Prostate gland (tissue), 2 donors: ENCODE measurements around the gene NET1. TPM values are rescaled to one million over a fixed set of nuclear protein-coding genes. Genes with fewer than 3 reads are reported as not detected.

Experiments used
- DNase-seq: peaks from one replicate; pipeline ENCODE4 v3.0.0-alpha.2; 2019; ENCODE audit warnings: low spot score
- H3K27ac ChIP-seq, 2 donors: fragments of 200-600 bp; sonication (generic); 2 replicates each; pipeline ENCODE4 v1.5.1; 2017 to 2019
- H3K27me3 ChIP-seq: fragments of 200-600 bp; sonication (generic); replicated peaks from 2 replicates; pipeline ENCODE4 v1.5.1; 2019; ENCODE audit not compliant: insufficient read depth
- H3K36me3 ChIP-seq, 2 donors: fragments of 200-600 bp; sonication (generic); 1 replicate in 1 of 2; 2 replicates in 1 of 2; pipeline versions ENCODE4 v1.5.1 to v1.8.1; 2017 to 2019
- H3K4me1 ChIP-seq: fragments of 200-600 bp; sonication (generic); replicated peaks from 2 replicates; pipeline ENCODE4 v1.5.1; 2019
- H3K4me3 ChIP-seq, 2 donors: fragments of 200-600 bp; sonication (generic); 2 replicates each; pipeline ENCODE4 v1.5.1; 2017 to 2019
- H3K9me3 ChIP-seq: fragments of 200-600 bp; sonication (generic); 2 replicates; pipeline ENCODE4 v1.5.1; 2017
- CTCF ChIP-seq, 4 experiments: fragments of 200-600 bp in 2 of 4; fragments of 450-650 bp in 2 of 4; sonication (generic) in 2 of 4; IDR thresholded peaks; 1 replicate in 3 of 4; 2 replicates in 1 of 4; pipeline ENCODE4 v1.5.1; 2016 to 2019; ENCODE audit warnings: antibody characterized with exemption in 4 of 4, mild to moderate bottlenecking in 2 of 4, moderate library complexity in 2 of 4
- POLR2A ChIP-seq: fragments of 450-650 bp; IDR thresholded peaks from one replicate; pipeline ENCODE4 v1.6.1; 2016; ENCODE audit warnings: antibody characterized with exemption, mild to moderate bottlenecking
- POLR2AphosphoS5 ChIP-seq: sonication (generic); formaldehyde crosslinking; IDR thresholded peaks from one replicate; pipeline ENCODE4 v1.6.1; 2017; ENCODE audit warnings: antibody characterized with exemption
- WGBS: methylation state at CpG from one replicate; pipeline ENCODE4 v1.1.5; 2018; 5-methylcytosine and 5-hydroxymethylcytosine counted together
- intact Hi-C: fragments of 100-400 bp; cut with DNase I; formaldehyde crosslinking; loops from one replicate; pipeline ENCODE4 v1.14.2; 2022
- total RNA-seq, 2 donors: library from RNA; depleted of rRNA; stranded (reverse); fragments of >200 nt; gene quantifications; one replicate each; pipeline ENCODE4 v1.1.0, GENCODE V29; 2016

The NET1 gene
- total RNA-seq, 2 donors from 2014 or later, result 55.6 to 77.6 TPM

DNA sequence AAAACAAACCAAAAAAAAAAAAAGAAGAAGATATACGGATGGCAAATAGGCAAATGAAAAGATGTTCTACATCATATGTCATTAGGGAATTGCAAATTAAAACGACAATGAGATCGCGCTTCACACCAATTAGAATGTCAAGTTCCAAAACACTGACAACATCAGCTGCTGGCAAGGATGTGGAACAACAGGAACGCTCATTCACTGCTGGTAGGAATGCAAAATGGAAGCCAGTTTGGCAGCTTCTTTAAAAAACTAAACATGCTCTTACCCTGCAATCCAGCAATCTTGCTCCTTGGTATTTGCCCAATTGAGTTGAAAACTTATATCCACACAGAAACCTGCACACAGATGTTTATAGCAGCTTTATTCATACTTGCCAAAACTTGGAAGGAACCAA, 52.2 kb downstream of the NET1 start:
- TF ChIP-seq POLR2AphosphoS5, result no peak
- no peak for TF ChIP-seq POLR2A
- no peak for TF ChIP-seq CTCF (IDR thresholded peaks at IDR 0.05)
- DNase-seq, result no peak

DNA sequence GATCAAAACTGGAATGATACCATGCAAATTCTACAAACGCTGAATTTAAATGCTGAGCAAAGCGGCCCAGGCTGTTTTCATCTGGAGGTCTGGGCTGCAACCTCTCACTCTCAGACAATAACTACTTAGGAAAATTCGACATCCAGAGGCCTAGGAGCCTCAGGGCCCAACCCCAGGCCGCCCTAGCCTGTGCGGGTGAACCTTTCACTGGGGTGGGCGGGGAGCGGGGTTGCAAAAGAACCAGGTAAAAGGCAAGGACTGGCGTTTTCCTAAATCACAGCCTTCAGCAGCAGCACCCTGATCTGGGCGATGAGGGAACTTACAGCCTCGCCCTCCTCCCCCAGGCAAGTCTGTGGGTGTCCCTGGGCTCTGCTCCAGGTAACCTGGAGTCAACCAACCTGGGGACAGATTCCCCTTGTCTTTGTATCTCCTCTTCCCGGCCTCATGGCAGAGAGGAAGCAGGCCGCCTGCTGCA, 53.7 kb downstream of the NET1 start:
- 51% methylated on average over 12 of the region's 12 CpGs for WGBS
- no peak for TF ChIP-seq POLR2A
- no peak for TF ChIP-seq CTCF (IDR thresholded peaks at IDR 0.05)
- no peak for TF ChIP-seq POLR2AphosphoS5
- Histone ChIP-seq H3K9me3 (no peaks in the 10 kb centered on the region), H3K4me3 (no peak overlapping the region), H3K36me3 (no peaks in the 10 kb centered on the region), H3K27me3 (no peaks in the 10 kb centered on the region), H3K4me1 (peaks cover 5% of the 10 kb centered on the region), H3K27ac (peak overlapping the region; percentile 60 to 63)
- no peak for DNase-seq
- intact Hi-C loops, result no loop called here

More for the DNA sequence above, 52.2 kb downstream of the NET1 start:
- Histone ChIP-seq H3K4me1 (peaks cover 5% of the 10 kb centered on the region), H3K9me3 (no peaks in the 10 kb centered on the region), H3K36me3 (no peaks in the 10 kb centered on the region), H3K27ac (no peak overlapping the region), H3K4me3 (no peak overlapping the region), H3K27me3 (no peaks in the 10 kb centered on the region)
- intact Hi-C loops, result no loop called here
- 35% methylated on average over 5 of the region's 5 CpGs for WGBS

DNA sequence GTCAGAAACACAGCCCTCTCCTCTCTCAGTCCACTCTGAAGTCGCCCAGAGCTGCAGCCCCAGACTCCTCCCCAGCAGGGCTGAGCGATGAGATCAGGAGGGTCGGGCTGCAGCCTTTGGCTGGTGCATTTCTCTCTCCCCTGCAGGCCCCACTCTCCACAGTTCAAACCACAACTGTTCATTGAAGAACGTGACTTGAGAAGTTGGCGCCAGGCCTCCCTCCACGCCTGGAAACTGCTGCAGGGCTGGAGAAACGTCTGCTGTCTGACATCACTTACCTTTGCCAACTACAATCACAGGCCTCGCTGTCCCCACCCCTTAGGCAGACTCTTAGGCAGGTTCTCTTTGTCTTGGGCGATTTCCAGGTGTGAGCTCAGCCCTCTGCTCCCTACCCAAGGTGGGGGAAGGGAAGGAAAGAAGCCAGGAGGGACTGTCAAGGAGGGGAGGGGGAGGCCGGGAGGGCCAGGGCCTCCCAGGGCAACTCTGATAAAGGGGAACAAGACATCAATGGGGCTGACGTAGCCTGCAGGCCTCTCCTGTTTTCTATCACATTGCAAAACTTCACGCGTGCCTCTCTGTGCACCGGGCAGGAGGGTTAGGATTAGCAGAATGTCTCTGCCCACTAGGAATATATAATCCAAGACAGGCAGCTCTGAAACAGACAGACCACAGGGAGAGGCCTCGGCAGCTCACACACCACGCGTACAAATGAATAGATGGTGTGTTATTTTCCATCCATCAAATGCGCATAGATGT, 54.3 kb downstream of the NET1 start:
- intact Hi-C loops, result no loop called here
- Histone ChIP-seq H3K27me3 (no peaks in the 10 kb centered on the region), H3K4me1 (peaks cover 5% of the 10 kb centered on the region), H3K27ac (peak overlapping the region; percentile 60 to 63), H3K36me3 (no peaks in the 10 kb centered on the region), H3K9me3 (no peaks in the 10 kb centered on the region), H3K4me3 (no peak overlapping the region)
- DNase-seq, result peak; percentile 80
- WGBS, result 39% methylated on average over 18 of the region's 18 CpGs
- peak; percentile 72 for TF ChIP-seq POLR2AphosphoS5
- no peak for TF ChIP-seq POLR2A

- TF ChIP-seq POLR2A (no peak), CTCF (IDR thresholded peaks at IDR 0.05) (no peak), POLR2AphosphoS5 (no peak)
- peaks cover 5% of the 10 kb centered on the region for H3K4me1 ChIP-seq
- no peak for DNase-seq
- 50% methylated on average over 8 of the region's 8 CpGs for WGBS
- H3K27me3 ChIP-seq, result no peaks in the 10 kb centered on the region
- H3K4me3 ChIP-seq, result no peak overlapping the region
- no peaks in the 10 kb centered on the region for H3K9me3 ChIP-seq
- peak overlapping the region; percentile 60 to 63 for H3K27ac ChIP-seq
- no peaks in the 10 kb centered on the region for H3K36me3 ChIP-seq
- intact Hi-C loops, result no loop called here
These were observed 54.8 kb downstream of the NET1 start for GRCh38 chr10:5467207-5467535.

DNA sequence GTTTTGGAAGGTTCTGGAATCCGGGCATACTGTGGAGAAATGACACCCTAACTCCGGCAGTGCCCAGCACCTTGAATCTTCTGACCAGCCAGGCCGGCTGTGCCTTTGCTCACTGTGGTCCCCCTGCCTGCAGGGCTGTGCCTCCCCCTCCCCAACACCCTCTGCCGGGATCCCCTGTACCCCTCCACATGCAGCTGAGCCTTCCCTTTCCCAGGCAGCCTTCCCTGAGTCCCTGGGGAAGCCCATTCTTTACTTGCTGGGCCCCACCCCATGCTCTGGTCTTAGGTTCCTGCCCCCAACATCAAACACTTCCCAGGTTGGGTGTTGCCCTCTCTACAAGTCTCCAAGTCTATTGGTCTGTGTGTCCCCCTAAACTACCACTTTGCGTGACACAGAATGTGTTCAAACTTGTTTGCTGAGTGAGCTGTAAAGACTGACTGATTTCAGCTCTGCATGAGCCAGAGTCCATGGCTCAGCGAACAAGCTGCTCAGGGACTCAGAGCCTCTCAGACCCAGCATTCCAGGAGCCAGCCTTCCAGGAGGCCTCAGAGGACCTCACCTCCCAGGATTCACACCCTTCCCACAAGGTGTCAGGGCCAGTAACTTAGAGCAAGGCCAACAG, 55.4 kb downstream of the NET1 start:
- H3K27me3 ChIP-seq, result no peaks in the 10 kb centered on the region
- H3K4me3 ChIP-seq, result no peak overlapping the region
- H3K36me3 ChIP-seq, result no peaks in the 10 kb centered on the region
- intact Hi-C loops, result no loop called here
- peak overlapping the region in 1 of 2 donors; percentile 63 for H3K27ac ChIP-seq
- WGBS, result 64% methylated on average over 6 of the region's 6 CpGs
- no peak for TF ChIP-seq POLR2AphosphoS5
- TF ChIP-seq CTCF (IDR thresholded peaks at IDR 0.05), result no peak
- no peak for TF ChIP-seq POLR2A
- DNase-seq, result no peak
- H3K4me1 ChIP-seq, result peaks cover 5% of the 10 kb centered on the region
- H3K9me3 ChIP-seq, result no peaks in the 10 kb centered on the region
